ENCODE results near the gene OR56B4.

- no peak for TF ChIP-seq CTCF (IDR thresholded peaks at IDR 0.05)
- TF ChIP-seq POLR2A (IDR thresholded peaks at IDR 0.05): no peak
Measured at GRCh38 chr11:6142936-6143335, 35.5 kb downstream of the OR56B4 start.

All from esophagus squamous epithelium (tissue), 4 donors.